ENCODE data around the gene DDTL.
"Not testable (repeated sequence)": the region's sequence is repeated elsewhere in the genome, so short reads cannot be mapped to it uniquely, and the experiment has no call there.

DDTL gene

GRCh38 chr22:23969071-23969470 lies 2.4 kb downstream of the DDTL start:
- TF ChIP-seq, protein P1, sequence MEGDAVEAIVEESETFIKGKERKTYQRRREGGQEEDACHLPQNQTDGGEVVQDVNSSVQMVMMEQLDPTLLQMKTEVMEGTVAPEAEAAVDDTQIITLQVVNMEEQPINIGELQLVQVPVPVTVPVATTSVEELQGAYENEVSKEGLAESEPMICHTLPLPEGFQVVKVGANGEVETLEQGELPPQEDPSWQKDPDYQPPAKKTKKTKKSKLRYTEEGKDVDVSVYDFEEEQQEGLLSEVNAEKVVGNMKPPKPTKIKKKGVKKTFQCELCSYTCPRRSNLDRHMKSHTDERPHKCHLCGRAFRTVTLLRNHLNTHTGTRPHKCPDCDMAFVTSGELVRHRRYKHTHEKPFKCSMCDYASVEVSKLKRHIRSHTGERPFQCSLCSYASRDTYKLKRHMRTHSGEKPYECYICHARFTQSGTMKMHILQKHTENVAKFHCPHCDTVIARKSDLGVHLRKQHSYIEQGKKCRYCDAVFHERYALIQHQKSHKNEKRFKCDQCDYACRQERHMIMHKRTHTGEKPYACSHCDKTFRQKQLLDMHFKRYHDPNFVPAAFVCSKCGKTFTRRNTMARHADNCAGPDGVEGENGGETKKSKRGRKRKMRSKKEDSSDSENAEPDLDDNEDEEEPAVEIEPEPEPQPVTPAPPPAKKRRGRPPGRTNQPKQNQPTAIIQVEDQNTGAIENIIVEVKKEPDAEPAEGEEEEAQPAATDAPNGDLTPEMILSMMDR (conservative IDR thresholded peaks at IDR 0.05; ENCODE audit: low read length) = no peak
- TF ChIP-seq EZH2phosphoT487 (IDR thresholded peaks at IDR 0.05; ENCODE audit: borderline replicate concordance) = no peak
- peaks cover 28% of the 10 kb centered on the region; the same call in 1 of the 2 replicates for H3K36me3 ChIP-seq (ENCODE audit: insufficient read depth, low read length)
- H3K9me2 ChIP-seq (replicated peaks; ENCODE audit: low read depth, low read length) = no peaks in the 10 kb centered on the region
- no peak overlapping the region for H2AFZ ChIP-seq (ENCODE audit: low read length)
- H3F3A ChIP-seq (ENCODE audit: low read depth) = no peaks in the 10 kb centered on the region
- H3K79me2 ChIP-seq (ENCODE audit: insufficient read depth, low read length) = peaks cover 32% of the 10 kb centered on the region
- no peaks in the 10 kb centered on the region for H3K27me3 ChIP-seq (ENCODE audit: insufficient read depth, low read length, poor library complexity, severe bottlenecking)
- H4K20me1 ChIP-seq (ENCODE audit: insufficient read depth, low read length, poor library complexity, severe bottlenecking) = peaks cover 14% of the 10 kb centered on the region
- peak overlapping the region; percentile 43 for H3K4me3 ChIP-seq (ENCODE audit: low read length, poor library complexity, severe bottlenecking)
- peaks cover 12% of the 10 kb centered on the region for H3K4me1 ChIP-seq (ENCODE audit: insufficient read depth, low read length, poor library complexity, severe bottlenecking)
- no peaks in the 10 kb centered on the region for H3K9me3 ChIP-seq (ENCODE audit: insufficient read depth, low read depth, low read length)
- no peak overlapping the region for H3K9ac ChIP-seq (ENCODE audit: low read depth, low read length, poor library complexity, severe bottlenecking)
- peak overlapping the region; percentile 57 for H3K4me2 ChIP-seq (ENCODE audit: low read depth, low read length, poor library complexity, severe bottlenecking)

DNA sequence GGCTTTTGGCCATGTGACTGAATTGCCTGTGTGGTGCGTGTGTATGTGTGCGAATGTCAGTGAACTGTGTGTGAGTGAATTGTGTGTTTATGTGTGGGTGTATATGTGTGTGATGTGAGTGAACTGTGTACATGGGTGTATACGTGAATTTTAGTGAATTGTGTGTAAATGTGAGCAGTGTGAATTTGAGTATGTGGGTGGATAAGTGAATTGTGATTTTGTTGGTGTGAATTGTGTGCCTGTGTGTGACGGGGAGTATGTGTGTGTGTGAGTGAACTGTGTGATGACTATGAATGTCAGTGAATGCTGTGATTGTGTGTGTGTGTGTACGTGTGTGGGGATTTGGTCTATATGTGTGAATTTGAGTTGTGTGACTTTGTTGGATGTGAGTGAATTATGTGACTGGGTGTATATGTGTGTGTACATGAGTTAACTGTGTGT lies 3.5 kb downstream of the DDTL start:
- Histone ChIP-seq H3K9me3 (ENCODE audit: insufficient read depth, low read depth, low read length) (no peaks in the 10 kb centered on the region), H4K20me1 (ENCODE audit: insufficient read depth, low read length, poor library complexity, severe bottlenecking) (peaks cover 14% of the 10 kb centered on the region)

GRCh38 chr22:23970816-23971486 lies 4.3 kb downstream of the DDTL start:
- H3K4me3 ChIP-seq (ENCODE audit: low read length, poor library complexity, severe bottlenecking) = no peak overlapping the region
- no peaks in the 10 kb centered on the region for H3F3A ChIP-seq (ENCODE audit: low read depth)
- no peaks in the 10 kb centered on the region for H3K9me2 ChIP-seq (replicated peaks; ENCODE audit: low read depth, low read length)
- peak overlapping the region; percentile 57 for H3K4me2 ChIP-seq (ENCODE audit: low read depth, low read length, poor library complexity, severe bottlenecking)
- no peaks in the 10 kb centered on the region for H3K27me3 ChIP-seq (ENCODE audit: insufficient read depth, low read length, poor library complexity, severe bottlenecking)
- H3K79me2 ChIP-seq (ENCODE audit: insufficient read depth, low read length) = peaks cover 32% of the 10 kb centered on the region
- peaks cover 12% of the 10 kb centered on the region for H3K4me1 ChIP-seq (ENCODE audit: insufficient read depth, low read length, poor library complexity, severe bottlenecking)
- TF ChIP-seq, protein P1 (conservative IDR thresholded peaks at IDR 0.05; ENCODE audit: low read length) = no peak
- TF ChIP-seq EZH2phosphoT487 (IDR thresholded peaks at IDR 0.05; ENCODE audit: borderline replicate concordance) = no peak
- H4K20me1 ChIP-seq (ENCODE audit: insufficient read depth, low read length, poor library complexity, severe bottlenecking) = peaks cover 14% of the 10 kb centered on the region
- peaks cover 28% of the 10 kb centered on the region; the same call in 1 of the 2 replicates for H3K36me3 ChIP-seq (ENCODE audit: insufficient read depth, low read length)
- H3K9me3 ChIP-seq (ENCODE audit: insufficient read depth, low read depth, low read length) = no peaks in the 10 kb centered on the region
- no peak overlapping the region for H2AFZ ChIP-seq (ENCODE audit: low read length)
- H3K9ac ChIP-seq (ENCODE audit: low read depth, low read length, poor library complexity, severe bottlenecking) = no peak overlapping the region

More for the DNA sequence above, 3.5 kb downstream of the DDTL start:
- Histone ChIP-seq H3K9ac (ENCODE audit: low read depth, low read length, poor library complexity, severe bottlenecking) (peak overlapping the region; percentile 20), H3F3A (ENCODE audit: low read depth) (no peaks in the 10 kb centered on the region), H2AFZ (ENCODE audit: low read length) (no peak overlapping the region), H3K4me1 (ENCODE audit: insufficient read depth, low read length, poor library complexity, severe bottlenecking) (peaks cover 12% of the 10 kb centered on the region), H3K4me2 (ENCODE audit: low read depth, low read length, poor library complexity, severe bottlenecking) (peak overlapping the region; percentile 57), H3K4me3 (ENCODE audit: low read length, poor library complexity, severe bottlenecking) (peak overlapping the region; percentile 43), H3K27me3 (ENCODE audit: insufficient read depth, low read length, poor library complexity, severe bottlenecking) (no peaks in the 10 kb centered on the region), H3K9me2 (replicated peaks; ENCODE audit: low read depth, low read length) (no peaks in the 10 kb centered on the region), H3K36me3 (ENCODE audit: insufficient read depth, low read length) (peaks cover 28% of the 10 kb centered on the region; the same call in 1 of the 2 replicates), H3K79me2 (ENCODE audit: insufficient read depth, low read length) (peaks cover 32% of the 10 kb centered on the region)
- TF ChIP-seq EZH2phosphoT487 (IDR thresholded peaks at IDR 0.05; ENCODE audit: borderline replicate concordance) = no peak
- TF ChIP-seq, protein P1 (conservative IDR thresholded peaks at IDR 0.05; ENCODE audit: low read length) = no peak

DNA sequence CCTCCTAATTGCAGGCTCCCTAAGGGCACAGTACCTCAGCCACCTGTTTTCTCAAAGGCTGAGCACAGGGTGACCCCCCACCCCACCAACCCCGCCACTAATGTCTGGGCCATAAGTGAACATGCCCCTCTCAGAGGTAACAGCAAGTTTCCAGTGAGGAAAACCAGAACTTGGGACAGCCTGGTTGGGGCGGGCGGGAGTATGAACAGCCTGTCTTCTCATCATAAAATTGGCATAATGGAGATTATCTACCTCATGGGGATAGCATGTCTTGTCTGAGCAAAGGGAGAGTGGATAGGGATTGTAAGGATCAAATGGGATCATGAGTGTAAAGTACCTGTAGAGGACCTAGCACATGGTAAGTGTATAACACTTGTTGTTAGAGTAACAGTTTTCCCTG lies 5.2 kb downstream of the DDTL start:
- H3K79me2 ChIP-seq (ENCODE audit: insufficient read depth, low read length) = peaks cover 32% of the 10 kb centered on the region
- peaks cover 28% of the 10 kb centered on the region; the same call in 1 of the 2 replicates for H3K36me3 ChIP-seq (ENCODE audit: insufficient read depth, low read length)
- H3K4me2 ChIP-seq (ENCODE audit: low read depth, low read length, poor library complexity, severe bottlenecking) = peak overlapping the region; percentile 14
- peaks cover 14% of the 10 kb centered on the region for H4K20me1 ChIP-seq (ENCODE audit: insufficient read depth, low read length, poor library complexity, severe bottlenecking)
- peaks cover 12% of the 10 kb centered on the region for H3K4me1 ChIP-seq (ENCODE audit: insufficient read depth, low read length, poor library complexity, severe bottlenecking)
- H2AFZ ChIP-seq (ENCODE audit: low read length); H3K27me3 ChIP-seq (ENCODE audit: insufficient read depth, low read length, poor library complexity, severe bottlenecking); H3K9me3 ChIP-seq (ENCODE audit: insufficient read depth, low read depth, low read length); H3F3A ChIP-seq (ENCODE audit: low read depth); H3K9me2 ChIP-seq (replicated peaks; ENCODE audit: low read depth, low read length): not testable (repeated sequence)
- H3K9ac ChIP-seq (ENCODE audit: low read depth, low read length, poor library complexity, severe bottlenecking) = peak overlapping the region; percentile 7
- H3K4me3 ChIP-seq (ENCODE audit: low read length, poor library complexity, severe bottlenecking) = peak overlapping the region; percentile 21

DNA sequence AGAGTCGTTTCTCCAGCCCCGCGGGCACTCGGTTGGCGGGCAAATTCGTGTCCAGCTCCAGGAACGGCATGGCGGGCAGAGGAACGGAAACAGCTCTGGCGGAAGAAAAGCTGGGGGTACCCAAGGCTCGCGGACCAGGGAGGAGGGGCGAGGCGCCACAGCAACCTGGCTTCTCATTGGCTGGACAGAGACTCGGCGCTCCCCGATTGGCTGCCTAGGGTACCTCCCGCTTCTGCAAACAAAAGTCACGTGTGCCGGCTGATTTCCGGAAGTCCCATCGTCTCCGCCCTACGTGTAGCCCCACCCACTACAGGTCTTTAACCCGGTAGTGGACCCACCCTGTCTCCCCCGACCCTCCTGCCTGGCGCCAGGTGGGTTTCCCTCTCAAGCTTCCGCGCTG lies 7.7 kb downstream of the DDTL start, which contains the start of gene DDT:
Gene DDT, minus strand, starts transcription at position 97 of the 400 bp plus-strand sequence. Its CDS starts 27 bp downstream, at position 70.
- not testable (repeated sequence) for H3K4me2 ChIP-seq (ENCODE audit: low read depth, low read length, poor library complexity, severe bottlenecking); H3K9me2 ChIP-seq (replicated peaks; ENCODE audit: low read depth, low read length); H2AFZ ChIP-seq (ENCODE audit: low read length); H3F3A ChIP-seq (ENCODE audit: low read depth); H3K27me3 ChIP-seq (ENCODE audit: insufficient read depth, low read length, poor library complexity, severe bottlenecking); H3K4me3 ChIP-seq (ENCODE audit: low read length, poor library complexity, severe bottlenecking); H3K4me1 ChIP-seq (ENCODE audit: insufficient read depth, low read length, poor library complexity, severe bottlenecking); H3K9me3 ChIP-seq (ENCODE audit: insufficient read depth, low read depth, low read length); H3K9ac ChIP-seq (ENCODE audit: low read depth, low read length, poor library complexity, severe bottlenecking)
- Histone ChIP-seq H3K36me3 (ENCODE audit: insufficient read depth, low read length) (peaks cover 24% of the 10 kb centered on the region; the same call in 1 of the 2 replicates), H3K79me2 (ENCODE audit: insufficient read depth, low read length) (peaks cover 27% of the 10 kb centered on the region), H4K20me1 (ENCODE audit: insufficient read depth, low read length, poor library complexity, severe bottlenecking) (peaks cover 14% of the 10 kb centered on the region)

Measured in Loucy (cell line).